ENCODE results near the gene JAKMIP3.

DNA sequence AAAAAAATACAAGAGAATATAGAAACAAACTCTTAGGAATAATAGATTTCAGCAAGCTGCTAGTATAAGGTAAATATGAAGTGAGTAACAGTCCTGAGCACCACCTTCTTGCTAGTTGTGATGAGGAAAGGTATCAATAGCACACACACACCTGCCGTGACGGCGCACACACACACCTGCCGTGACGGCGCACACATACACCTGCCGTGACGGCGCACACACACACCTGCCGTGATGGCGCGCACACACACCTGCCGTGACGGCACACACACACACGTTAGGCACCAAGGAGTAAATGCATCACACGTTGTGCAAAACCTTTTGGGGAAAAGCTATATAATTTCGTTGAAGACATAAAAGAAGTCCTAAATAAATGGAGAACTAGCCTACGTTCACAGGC lies 4.7 kb upstream of the JAKMIP3 start:
- no peak for TF ChIP-seq POLR2A (IDR thresholded peaks at IDR 0.05)
- TF ChIP-seq, protein P1, sequence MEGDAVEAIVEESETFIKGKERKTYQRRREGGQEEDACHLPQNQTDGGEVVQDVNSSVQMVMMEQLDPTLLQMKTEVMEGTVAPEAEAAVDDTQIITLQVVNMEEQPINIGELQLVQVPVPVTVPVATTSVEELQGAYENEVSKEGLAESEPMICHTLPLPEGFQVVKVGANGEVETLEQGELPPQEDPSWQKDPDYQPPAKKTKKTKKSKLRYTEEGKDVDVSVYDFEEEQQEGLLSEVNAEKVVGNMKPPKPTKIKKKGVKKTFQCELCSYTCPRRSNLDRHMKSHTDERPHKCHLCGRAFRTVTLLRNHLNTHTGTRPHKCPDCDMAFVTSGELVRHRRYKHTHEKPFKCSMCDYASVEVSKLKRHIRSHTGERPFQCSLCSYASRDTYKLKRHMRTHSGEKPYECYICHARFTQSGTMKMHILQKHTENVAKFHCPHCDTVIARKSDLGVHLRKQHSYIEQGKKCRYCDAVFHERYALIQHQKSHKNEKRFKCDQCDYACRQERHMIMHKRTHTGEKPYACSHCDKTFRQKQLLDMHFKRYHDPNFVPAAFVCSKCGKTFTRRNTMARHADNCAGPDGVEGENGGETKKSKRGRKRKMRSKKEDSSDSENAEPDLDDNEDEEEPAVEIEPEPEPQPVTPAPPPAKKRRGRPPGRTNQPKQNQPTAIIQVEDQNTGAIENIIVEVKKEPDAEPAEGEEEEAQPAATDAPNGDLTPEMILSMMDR (IDR thresholded peaks at IDR 0.05) = no peak
